ELF-1 (cell line): ENCODE measurements around the gene ANKRD26.

Experiments used
- DNase-seq: peaks from one replicate; pipeline ENCODE4 v3.0.0-alpha.2; 2016; ENCODE audit warnings: low read depth, low spot score

The ANKRD26 gene

GRCh38 chr10:27020243-27020642 is 80.1 kb downstream of the ANKRD26 start:
- no peak for DNase-seq

- no peak for DNase-seq
These were observed 80.5 kb downstream of the ANKRD26 start for GRCh38 chr10:27019827-27020226.

- no peak for DNase-seq
These were observed 102.7 kb downstream of the ANKRD26 start for GRCh38 chr10:26997610-26998009.

GRCh38 chr10:26994743-26995142 is 105.6 kb downstream of the ANKRD26 start:
- no peak for DNase-seq

- DNase-seq, result no peak
These were observed 112.4 kb downstream of the ANKRD26 start for GRCh38 chr10:26987851-26988250.

GRCh38 chr10:26983156-26983555 is 117.1 kb downstream of the ANKRD26 start:
- no peak for DNase-seq

- DNase-seq, result no peak
These were observed 118.2 kb downstream of the ANKRD26 start for GRCh38 chr10:26982058-26982457.

GRCh38 chr10:26981232-26981824 is 119.0 kb downstream of the ANKRD26 start:
- no peak for DNase-seq

- no peak for DNase-seq
These were observed 121.8 kb downstream of the ANKRD26 start for GRCh38 chr10:26978519-26978918.

GRCh38 chr10:26977635-26978034 is 122.7 kb downstream of the ANKRD26 start:
- DNase-seq, result no peak

- no peak for DNase-seq
These were observed 129.6 kb downstream of the ANKRD26 start for GRCh38 chr10:26970667-26971066.

GRCh38 chr10:26969145-26969926 is 131.0 kb downstream of the ANKRD26 start:
- no peak for DNase-seq

- DNase-seq, result no peak
These were observed 137.5 kb downstream of the ANKRD26 start for GRCh38 chr10:26962835-26963234.

GRCh38 chr10:26960308-26960707 is 140.0 kb downstream of the ANKRD26 start:
- no peak for DNase-seq

GRCh38 chr10:26959841-26960240 is 140.5 kb downstream of the ANKRD26 start:
- no peak for DNase-seq
